H1 (cell line): ENCODE measurements around the gene RNF157. TPM values are rescaled to one million over a fixed set of nuclear protein-coding genes. Genes with fewer than 3 reads are reported as not detected.

Experiments used
- CTCF ChIA-PET: fragments of 300-600 bp; sonication (Branson Sonifier 250); formaldehyde crosslinking; loops from one replicate; lab custom pipeline; 2021; ENCODE audit not compliant: partially characterized antibody; lab: Charles Lee
- POLR2A ChIA-PET: fragments of 300-600 bp; sonication (Branson Sonifier 250); formaldehyde crosslinking; loops from one replicate; lab custom pipeline; 2021; ENCODE audit warnings: inconsistent platforms; ENCODE audit not compliant: partially characterized antibody; lab: Charles Lee
- DNase-seq, 2 experiments: peaks; one replicate each; pipeline versions ENCODE4 v3.0.0 to v3.0.0-alpha.2; 2010 to 2022; ENCODE audit warnings: low spot score in 2 of 2, low read depth in 1 of 2, mixed read lengths in 1 of 2
- FAIRE-seq: peaks from 2 replicates; lab custom pipeline; 2011; peaks lifted over from hg19 to GRCh38; lab: Jason Lieb, UNC
- H2AFZ ChIP-seq: 2 replicates; pipeline ENCODE4 v1.8.1; 2012; ENCODE audit warnings: low read length, inconsistent platforms
- H2AK5ac ChIP-seq: 2 replicates; pipeline ENCODE4 v1.6.1; 2013; ENCODE audit warnings: low read depth, low read length
- H2BK120ac ChIP-seq: replicated peaks from 2 replicates; pipeline ENCODE3; 2013; ENCODE audit warnings: low read depth, low read length, inconsistent platforms
- H2BK12ac ChIP-seq: 2 replicates; pipeline ENCODE4 v1.6.1; 2013; ENCODE audit warnings: low read depth, low read length
- H2BK15ac ChIP-seq: 2 replicates; pipeline ENCODE4 v1.6.1; 2013; ENCODE audit warnings: low read length
- H2BK20ac ChIP-seq: 2 replicates; pipeline ENCODE4 v1.6.1; 2013; ENCODE audit warnings: low read length
- H2BK5ac ChIP-seq: 2 replicates; pipeline ENCODE4 v1.6.1; 2013; ENCODE audit warnings: low read depth, low read length
- H3K14ac ChIP-seq: 2 replicates; pipeline ENCODE4 v1.6.1; 2013; ENCODE audit warnings: inconsistent platforms; ENCODE audit not compliant: insufficient read length
- H3K18ac ChIP-seq: 2 replicates; pipeline ENCODE4 v1.6.1; 2013; ENCODE audit warnings: low read length; ENCODE audit errors: extremely low read depth
- H3K23ac ChIP-seq: 2 replicates; pipeline ENCODE4 v1.6.1; 2013; ENCODE audit warnings: inconsistent platforms; ENCODE audit not compliant: insufficient read length
- H3K23me2 ChIP-seq: 2 replicates; pipeline ENCODE4 v1.6.1; 2013; ENCODE audit warnings: low read depth, low read length
- H3K27ac ChIP-seq: 2 replicates; pipeline ENCODE4 v1.6.1; 2011; ENCODE audit warnings: low read depth, low read length, inconsistent platforms
- H3K27me3 ChIP-seq, 4 experiments: replicated peaks in 1 of 4; 1 replicate in 1 of 4; 2 replicates in 3 of 4; pipeline versions ENCODE4 v1.6.1 to v1.8.1; 2011 to 2013; ENCODE audit warnings: low read length in 3 of 4, mild to moderate bottlenecking in 3 of 4, inconsistent platforms in 2 of 4, mixed read lengths in 2 of 4, moderate library complexity in 1 of 4; ENCODE audit not compliant: control insufficient read depth in 3 of 4, insufficient read depth in 3 of 4; ENCODE audit errors: extremely low read depth in 1 of 4
- H3K36me3 ChIP-seq, 4 experiments: 2 replicates each; pipeline versions ENCODE4 v1.6.1 to v1.8.1; 2011 to 2013; ENCODE audit warnings: mild to moderate bottlenecking in 4 of 4, low read length in 3 of 4, moderate library complexity in 2 of 4, control low read depth in 1 of 4, inconsistent platforms in 1 of 4; ENCODE audit not compliant: insufficient read depth in 4 of 4, control insufficient read depth in 2 of 4
- H3K4ac ChIP-seq: replicated peaks from 2 replicates; pipeline ENCODE3; 2013; ENCODE audit warnings: low read length, low read depth, mixed read lengths, inconsistent platforms; ENCODE audit not compliant: insufficient read length
- H3K4me1 ChIP-seq, 4 experiments: replicated peaks in 1 of 4; 1 replicate in 1 of 4; 2 replicates in 3 of 4; pipeline versions ENCODE4 v1.6.1 to v1.8.1; 2011 to 2013; ENCODE audit warnings: low read length in 3 of 4, inconsistent platforms in 2 of 4, mixed read lengths in 1 of 4; ENCODE audit not compliant: insufficient read depth in 4 of 4, control insufficient read depth in 3 of 4
- H3K4me2 ChIP-seq, 2 experiments: 2 replicates each; pipeline versions ENCODE4 v1.6.1 to v1.8.1; 2011 to 2013; ENCODE audit warnings: low read depth in 2 of 2, low read length in 2 of 2, control low read depth in 1 of 2, inconsistent platforms in 1 of 2, mild to moderate bottlenecking in 1 of 2; ENCODE audit not compliant: insufficient read depth in 1 of 2
- H3K4me3 ChIP-seq, 4 experiments: fragments of 200-600, 300-600 bp in 1 of 4; sonication (generic), shearing (Covaris generic), sonication (Bioruptor Twin) in 1 of 4; 2 replicates each; pipeline versions ENCODE4 v1.5.1 to v1.8.1; 2011 to 2016; ENCODE audit warnings: low read length in 4 of 4, low read depth in 3 of 4, control low read depth in 2 of 4, inconsistent platforms in 2 of 4, mild to moderate bottlenecking in 2 of 4, mixed read lengths in 1 of 4, moderate library complexity in 1 of 4; ENCODE audit not compliant: insufficient read depth in 2 of 4; ENCODE audit errors: extremely low read depth in 1 of 4
- H3K56ac ChIP-seq: replicated peaks from 2 replicates; pipeline ENCODE3; 2013; ENCODE audit warnings: low read depth, mild to moderate bottlenecking, mixed read lengths, low read length, inconsistent platforms; ENCODE audit not compliant: insufficient read length
- H3K79me1 ChIP-seq: 2 replicates; pipeline ENCODE4 v1.6.1; 2013; ENCODE audit warnings: low read depth, low read length, control low read depth
- H3K79me2 ChIP-seq, 2 experiments: 2 replicates each; pipeline versions ENCODE4 v1.6.1 to v1.8.1; 2012 to 2013; ENCODE audit warnings: low read length in 2 of 2, mild to moderate bottlenecking in 2 of 2, inconsistent platforms in 1 of 2; ENCODE audit not compliant: insufficient read depth in 2 of 2, control insufficient read depth in 1 of 2
- H3K9ac ChIP-seq, 4 experiments: replicated peaks in 1 of 4; 1 replicate in 1 of 4; 2 replicates in 3 of 4; pipeline versions ENCODE4 v1.6.1 to v1.8.1; 2011 to 2013; ENCODE audit warnings: low read depth in 3 of 4, low read length in 3 of 4, control low read depth in 2 of 4, mild to moderate bottlenecking in 2 of 4, moderate library complexity in 2 of 4, inconsistent platforms in 1 of 4; ENCODE audit errors: extremely low read depth in 1 of 4
- H3K9me3 ChIP-seq, 2 experiments: 2 replicates each; pipeline versions ENCODE4 v1.6.1 to v1.8.1; 2012 to 2013; ENCODE audit warnings: mild to moderate bottlenecking in 2 of 2, moderate library complexity in 2 of 2, control low read depth in 1 of 2, inconsistent platforms in 1 of 2, low read depth in 1 of 2, low read length in 1 of 2, mixed read lengths in 1 of 2; ENCODE audit not compliant: insufficient read depth in 2 of 2
- H4K20me1 ChIP-seq, 2 experiments: replicated peaks in 1 of 2; 2 replicates each; pipeline versions ENCODE3 to v1.8.1; 2011 to 2013; ENCODE audit warnings: inconsistent platforms in 2 of 2, low read length in 2 of 2, mild to moderate bottlenecking in 1 of 2; ENCODE audit not compliant: insufficient read depth in 2 of 2, control insufficient read depth in 1 of 2
- H4K5ac ChIP-seq: 2 replicates; pipeline ENCODE4 v1.6.1; 2013; ENCODE audit warnings: low read length, low read depth, mixed read lengths, inconsistent platforms; ENCODE audit not compliant: insufficient read length
- H4K8ac ChIP-seq: 2 replicates; pipeline ENCODE4 v1.8.0; 2013; ENCODE audit warnings: mild to moderate bottlenecking, moderate library complexity, low read length, inconsistent platforms; ENCODE audit not compliant: insufficient read depth; ENCODE audit errors: extremely low read depth
- H4K91ac ChIP-seq: replicated peaks from 2 replicates; pipeline ENCODE3; 2013; ENCODE audit warnings: low read length, mixed read lengths, inconsistent platforms; ENCODE audit not compliant: insufficient read length
- CTBP2 ChIP-seq: IDR thresholded peaks from 2 replicates; pipeline ENCODE4 v1.7.0; 2011; ENCODE audit warnings: borderline replicate concordance, mild to moderate bottlenecking, moderate library complexity, mixed read lengths, low read length; ENCODE audit not compliant: insufficient read depth, insufficient read length
- E2F6 ChIP-seq: IDR thresholded peaks from 2 replicates; pipeline ENCODE4 v1.6.1; 2012; ENCODE audit warnings: inconsistent platforms
- POLR2AphosphoS5 ChIP-seq: IDR thresholded peaks from 2 replicates; pipeline ENCODE4 v1.6.1; 2011; ENCODE audit warnings: low read depth, low read length
- RFX5 ChIP-seq: IDR thresholded peaks from 2 replicates; pipeline ENCODE4 v1.6.1; 2011; ENCODE audit warnings: low read depth, low read length, improper control_type of control experiment, borderline replicate concordance
- SIN3A ChIP-seq, 2 experiments: IDR thresholded peaks in 1 of 2; conservative IDR thresholded peaks in 1 of 2; 2 replicates each; pipeline ENCODE4 v1.6.1; 2011 to 2012; ENCODE audit warnings: low read length in 2 of 2, improper control_type of control experiment in 1 of 2, low read depth in 1 of 2, mild to moderate bottlenecking in 1 of 2
- SIRT6 ChIP-seq: IDR thresholded peaks from one replicate; pipeline ENCODE4 v1.7.1; 2012; ENCODE audit warnings: low read length, inconsistent platforms
- TAF7 ChIP-seq: optimal IDR thresholded peaks from 2 replicates; pipeline ENCODE3; 2011; ENCODE audit warnings: low read depth, mild to moderate bottlenecking, inconsistent platforms, low read length, moderate library complexity, borderline replicate concordance
- TBP ChIP-seq: IDR thresholded peaks from 2 replicates; pipeline ENCODE4 v1.6.1; 2011; ENCODE audit warnings: low read depth, low read length, improper control_type of control experiment
- TEAD4 ChIP-seq: IDR thresholded peaks from 2 replicates; pipeline ENCODE4 v1.6.1; 2012; ENCODE audit warnings: low read depth, low read length, inconsistent platforms, mixed read lengths
- WGBS, 2 experiments: shearing (Covaris generic) in 1 of 2; methylation state at CpG; one replicate each; pipeline versions ENCODE4 v1.1.6 to v1.1.7; 2013 to 2015; ENCODE audit warnings: low lambda C conversion rate in 2 of 2, mixed read lengths in 2 of 2, inconsistent platforms in 1 of 2, low coverage in 1 of 2, missing lambda C conversion rate in 1 of 2; ENCODE audit not compliant: insufficient replicate concordance in 2 of 2, insufficient coverage in 1 of 2, insufficient read length in 1 of 2; ENCODE audit errors: extremely low coverage in 1 of 2, missing lambda C conversion rate in 1 of 2; 5-methylcytosine and 5-hydroxymethylcytosine counted together
- polyA plus RNA-seq, 7 experiments: library from polyadenylated mRNA; depleted of rRNA in 3 of 7; stranded (reverse) in 5 of 7; unstranded in 2 of 7; fragments of >200 nt in 5 of 7; fragments of 200-250 nt in 2 of 7; gene quantifications; 1 replicate in 5 of 7; 2 replicates in 1 of 7; 4 replicates in 1 of 7; pipeline versions ENCODE4 v1.2.1 to v1.2.3, GENCODE V29; 2011 to 2013; ENCODE audit warnings: missing spikeins in 2 of 7, mixed read lengths in 2 of 7
- total RNA-seq: library from RNA; stranded (reverse); fragmentation: NEBNext Ultra II Directional; extraction: Animal tissue kit (Norgen Biotek cat#: 25700); gene quantifications from 2 replicates; pipeline ENCODE4 v1.2.1, GENCODE V29; 2021

Gene RNF157
- total and polyA plus RNA-seq, 2 of the 8 experiments (the other 6 are each of a cell fraction or from before 2014, with no cell fraction given): 13.4 to 16.7 TPM

GRCh38 chr17:76156662-76156991, 83.7 kb downstream of the RNF157 start:
- no peaks in the 10 kb centered on the region for H3K9me3 ChIP-seq

More at GRCh38 chr17:76156662-76156991, 83.7 kb downstream of the RNF157 start:
- H3K18ac ChIP-seq: no peak overlapping the region
- H3K79me1 ChIP-seq: no peaks in the 10 kb centered on the region
- no peak overlapping the region for H3K14ac ChIP-seq
- H4K91ac ChIP-seq: no peak overlapping the region
- H3K27ac ChIP-seq: no peak overlapping the region
- H3K4me2 ChIP-seq: no peak overlapping the region
- H4K8ac ChIP-seq: no peak overlapping the region
- no peak overlapping the region for H2AFZ ChIP-seq
- H3K56ac ChIP-seq: no peak overlapping the region
- no peak overlapping the region for H3K4ac ChIP-seq
- no peak overlapping the region for H4K5ac ChIP-seq
- H3K27me3 ChIP-seq: no peaks in the 10 kb centered on the region
- H3K9ac ChIP-seq: no peak overlapping the region
- H3K23ac ChIP-seq: no peak overlapping the region
- H4K20me1 ChIP-seq: no peaks in the 10 kb centered on the region
- H2BK15ac ChIP-seq: no peak overlapping the region
- no peak for FAIRE-seq
- H3K23me2 ChIP-seq: no peaks in the 10 kb centered on the region
- H3K79me2 ChIP-seq: no peaks in the 10 kb centered on the region
- no peak overlapping the region for H2BK5ac ChIP-seq
- no peak for DNase-seq
- TF ChIP-seq SIN3A (conservative IDR thresholded peaks at IDR 0.05 in 1 of 2, IDR thresholded peaks at IDR 0.05 in 1 of 2; ENCODE audit: low read depth in 1 of 2, low read length in 2 of 2) (no peak), SIRT6 (no peak), TEAD4 (no peak), CTBP2 (no peak), POLR2AphosphoS5 (no peak), RFX5 (no peak), E2F6 (no peak), TBP (no peak), TAF7 (no peak)
- H2AK5ac ChIP-seq: no peak overlapping the region
- CTCF ChIA-PET: interaction anchor here (1.5 to 24.4 kb wide), 4 partner anchors 13 to 123 kb away, joined by 6 to 778 read pairs (median 259); partner anchors contain the start of genes EXOC7 and FOXJ1
- H3K36me3 ChIP-seq: no peaks in the 10 kb centered on the region
- H3K4me3 ChIP-seq: no peak overlapping the region
- POLR2A ChIA-PET: interaction anchor here (0.6 to 1.0 kb wide), 4 partner anchors 17 to 372 kb away, joined by 3 to 4 read pairs (median 4); partner anchors contain the start of gene UNK
- H2BK120ac ChIP-seq: no peak overlapping the region
- H3K4me1 ChIP-seq: peaks cover 0 to 13% (median 10%) of the 10 kb centered on the region in 4 experiments; a peak in 5 of 7 replicates
- H2BK20ac ChIP-seq: no peak overlapping the region
- WGBS, 2 experiments: 83% methylated on average over 8 of the region's 8 CpGs; no CpG with 5 or more reads in 1 of the 2 experiments
- 0 out of 2 replicates have a peak overlapping the region, but pooled peaks have one; percentile 33 for H2BK12ac ChIP-seq
